A673 (cell line): Measurements from ENCODE around the gene GPR68.

Experiments used
- CTCF ChIP-seq: fragments of 300-800, 200-600 bp; sonication (generic); conservative IDR thresholded peaks from 2 replicates; pipeline ENCODE4 v1.5.1; 2017; ENCODE audit warnings: low read depth, mild to moderate bottlenecking, antibody characterized with exemption, low read length, moderate library complexity, mixed read lengths
- EZH2 ChIP-seq: fragments of 200-600 bp; sonication (generic); IDR thresholded peaks from 2 replicates; pipeline ENCODE4 v1.6.1; 2017; ENCODE audit warnings: borderline replicate concordance, low read depth, mild to moderate bottlenecking, mixed read lengths, antibody characterized with exemption, low read length; ENCODE audit not compliant: poor library complexity, severe bottlenecking

- no peak for TF ChIP-seq CTCF
- TF ChIP-seq EZH2, result no peak
Observed at GRCh38 chr14:91258011-91258618, 13.6 kb upstream of the GPR68 start.
